ENCODE data around the gene MLYCD.

The MLYCD gene

DNA sequence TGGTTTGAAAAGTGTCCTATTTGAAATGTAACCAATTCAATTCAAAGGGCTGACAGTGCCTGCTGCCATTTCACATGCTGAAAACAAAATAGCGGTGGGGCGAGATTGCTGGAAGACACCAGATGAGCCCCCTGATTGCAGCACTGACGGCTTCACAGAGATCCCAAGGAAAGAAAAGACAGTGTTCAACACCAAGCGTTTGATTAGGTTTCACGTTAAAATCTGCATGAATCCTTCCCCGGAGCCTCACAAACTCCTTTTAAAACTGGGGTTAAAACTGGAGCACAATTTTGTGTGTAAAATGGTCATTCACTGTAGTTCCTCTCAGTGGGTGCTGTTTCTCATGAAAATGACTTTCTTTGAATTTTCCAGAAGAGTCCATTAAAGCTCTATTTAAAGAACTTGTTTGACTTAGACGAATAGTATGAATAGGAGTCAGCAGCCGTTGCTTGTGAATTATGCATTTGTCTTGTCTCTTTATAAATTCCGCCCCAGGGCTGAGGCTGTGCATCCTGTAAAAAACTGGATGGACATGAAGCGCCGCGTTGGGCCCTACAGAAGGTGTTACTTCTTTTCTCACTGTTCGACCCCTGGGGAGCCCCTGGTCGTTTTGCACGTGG, 8.8 kb downstream of the MLYCD start:
- H3K9ac ChIP-seq (ENCODE audit: low read depth, low read length): no peak overlapping the region

DNA sequence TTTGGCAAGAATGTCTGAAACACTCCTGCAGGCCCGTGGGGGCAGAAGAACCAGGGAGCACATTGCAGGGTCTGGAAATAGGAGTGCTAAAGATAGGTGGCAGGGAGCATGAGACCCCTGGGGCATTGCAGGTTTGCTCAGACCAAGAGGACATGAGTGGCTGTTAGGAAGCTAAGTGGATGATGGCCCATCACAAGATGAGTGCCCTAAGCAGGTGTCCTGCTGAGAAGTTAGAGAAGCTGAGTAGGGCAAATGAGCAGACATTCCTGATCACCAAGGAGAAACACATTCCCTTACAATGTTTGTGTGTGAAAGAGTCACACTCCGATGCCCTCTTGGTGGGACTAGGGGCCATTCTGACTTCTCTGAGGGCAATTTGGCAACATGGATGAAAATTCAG, 9.9 kb downstream of the MLYCD start:
- Histone ChIP-seq H3K4me1 (ENCODE audit: insufficient read depth, low read length) (peaks cover 15% of the 10 kb centered on the region; the same call in 1 of the 2 replicates), H3K9me3 (ENCODE audit: control insufficient read depth, insufficient read depth, low read length) (no peaks in the 10 kb centered on the region), H3K36me3 (ENCODE audit: insufficient read depth, low read length) (no peaks in the 10 kb centered on the region), H3K9ac (ENCODE audit: low read depth, low read length) (no peak overlapping the region)

More for the DNA sequence above, 8.8 kb downstream of the MLYCD start:
- Histone ChIP-seq H3K9me3 (ENCODE audit: control insufficient read depth, insufficient read depth, low read length) (no peaks in the 10 kb centered on the region), H3K36me3 (ENCODE audit: insufficient read depth, low read length) (no peaks in the 10 kb centered on the region), H3K4me1 (ENCODE audit: insufficient read depth, low read length) (peaks cover 11% of the 10 kb centered on the region; the same call in 1 of the 2 replicates)

- Histone ChIP-seq H3K9me3 (ENCODE audit: control insufficient read depth, insufficient read depth, low read length) (no peaks in the 10 kb centered on the region), H3K36me3 (ENCODE audit: insufficient read depth, low read length) (no peaks in the 10 kb centered on the region), H3K4me1 (ENCODE audit: insufficient read depth, low read length) (peaks cover 15% of the 10 kb centered on the region; the same call in 1 of the 2 replicates), H3K9ac (ENCODE audit: low read depth, low read length) (no peak overlapping the region)
These were observed 12.4 kb downstream of the MLYCD start for GRCh38 chr16:83911290-83911689.

- H3K36me3 ChIP-seq (ENCODE audit: insufficient read depth, low read length): no peaks in the 10 kb centered on the region
- H3K9me3 ChIP-seq (ENCODE audit: control insufficient read depth, insufficient read depth, low read length): no peaks in the 10 kb centered on the region
- H3K9ac ChIP-seq (ENCODE audit: low read depth, low read length): no peak overlapping the region
- peaks cover 15% of the 10 kb centered on the region; the same call in 1 of the 2 replicates for H3K4me1 ChIP-seq (ENCODE audit: insufficient read depth, low read length)
These were observed 13.8 kb downstream of the MLYCD start for GRCh38 chr16:83912519-83913244.

DNA sequence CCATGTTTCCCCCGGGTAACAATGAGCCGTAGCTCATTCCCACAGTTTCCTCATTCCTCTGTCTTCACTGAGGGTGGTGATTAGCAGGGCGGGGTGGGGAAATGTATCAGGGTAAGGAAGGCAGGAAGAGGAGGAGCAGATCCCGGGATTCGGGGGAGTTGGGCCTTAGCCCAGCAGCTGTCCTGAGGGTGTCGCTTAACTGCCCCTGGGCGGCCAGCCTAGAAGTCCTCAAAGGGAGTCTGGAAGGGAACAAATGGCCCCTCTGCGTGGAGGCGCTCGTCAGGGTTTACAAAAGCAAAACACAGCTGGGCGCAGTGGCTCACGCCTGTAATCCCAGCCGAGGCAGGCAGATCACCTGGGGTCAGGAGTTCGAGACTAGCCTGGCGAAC, 14.3 kb downstream of the MLYCD start:
- Histone ChIP-seq H3K9me3 (ENCODE audit: control insufficient read depth, insufficient read depth, low read length) (no peaks in the 10 kb centered on the region), H3K36me3 (ENCODE audit: insufficient read depth, low read length) (no peaks in the 10 kb centered on the region), H3K9ac (ENCODE audit: low read depth, low read length) (no peak overlapping the region), H3K4me1 (ENCODE audit: insufficient read depth, low read length) (peaks cover 15% of the 10 kb centered on the region; the same call in 1 of the 2 replicates)

DNA sequence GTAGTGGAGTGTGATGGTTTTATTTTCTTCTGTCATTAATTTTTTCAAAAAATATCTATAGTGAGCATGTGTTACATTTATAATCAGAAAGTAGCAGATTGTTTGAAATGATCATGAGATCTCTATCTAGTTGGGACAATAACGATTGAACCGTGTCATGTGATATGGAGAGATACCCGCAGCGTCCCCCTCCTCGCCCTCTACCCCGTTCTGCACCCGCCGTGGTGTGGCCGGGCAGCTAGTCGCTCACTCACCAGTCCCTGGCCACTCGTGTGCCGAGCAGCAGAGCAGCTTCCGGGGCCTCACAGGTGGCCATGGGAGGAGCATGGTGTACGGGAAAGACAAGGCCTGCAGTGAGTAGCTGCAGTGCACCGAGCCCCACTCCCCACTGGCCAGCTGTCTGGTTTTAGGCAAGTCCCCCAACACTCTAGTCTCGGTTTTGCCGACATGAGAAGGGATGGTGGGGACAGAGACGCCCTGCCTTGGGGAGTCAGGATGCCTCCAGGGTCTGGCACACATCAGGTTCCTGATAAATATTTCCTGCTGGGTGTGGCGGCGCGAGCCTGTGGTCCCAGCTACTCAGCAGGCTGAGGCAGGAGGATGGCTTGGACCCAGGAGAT, 15.3 kb downstream of the MLYCD start:
- Histone ChIP-seq H3K9me3 (ENCODE audit: control insufficient read depth, insufficient read depth, low read length) (no peaks in the 10 kb centered on the region), H3K4me1 (ENCODE audit: insufficient read depth, low read length) (peaks cover 15% of the 10 kb centered on the region; the same call in 1 of the 2 replicates), H3K9ac (ENCODE audit: low read depth, low read length) (no peak overlapping the region), H3K36me3 (ENCODE audit: insufficient read depth, low read length) (peaks cover 5% of the 10 kb centered on the region; the same call in 1 of the 2 replicates)

- Histone ChIP-seq H3K4me1 (ENCODE audit: insufficient read depth, low read length) (peaks cover 15% of the 10 kb centered on the region; the same call in 1 of the 2 replicates), H3K36me3 (ENCODE audit: insufficient read depth, low read length) (peaks cover 5% of the 10 kb centered on the region; the same call in 1 of the 2 replicates), H3K9ac (ENCODE audit: low read depth, low read length) (no peak overlapping the region), H3K9me3 (ENCODE audit: control insufficient read depth, insufficient read depth, low read length) (no peaks in the 10 kb centered on the region)
These were observed 16.2 kb downstream of the MLYCD start for GRCh38 chr16:83915081-83915480.

GRCh38 chr16:83915491-83915890, 16.6 kb downstream of the MLYCD start:
- H3K36me3 ChIP-seq (ENCODE audit: insufficient read depth, low read length): peaks cover 5% of the 10 kb centered on the region; the same call in 1 of the 2 replicates
- H3K9me3 ChIP-seq (ENCODE audit: control insufficient read depth, insufficient read depth, low read length): no peaks in the 10 kb centered on the region

DNA sequence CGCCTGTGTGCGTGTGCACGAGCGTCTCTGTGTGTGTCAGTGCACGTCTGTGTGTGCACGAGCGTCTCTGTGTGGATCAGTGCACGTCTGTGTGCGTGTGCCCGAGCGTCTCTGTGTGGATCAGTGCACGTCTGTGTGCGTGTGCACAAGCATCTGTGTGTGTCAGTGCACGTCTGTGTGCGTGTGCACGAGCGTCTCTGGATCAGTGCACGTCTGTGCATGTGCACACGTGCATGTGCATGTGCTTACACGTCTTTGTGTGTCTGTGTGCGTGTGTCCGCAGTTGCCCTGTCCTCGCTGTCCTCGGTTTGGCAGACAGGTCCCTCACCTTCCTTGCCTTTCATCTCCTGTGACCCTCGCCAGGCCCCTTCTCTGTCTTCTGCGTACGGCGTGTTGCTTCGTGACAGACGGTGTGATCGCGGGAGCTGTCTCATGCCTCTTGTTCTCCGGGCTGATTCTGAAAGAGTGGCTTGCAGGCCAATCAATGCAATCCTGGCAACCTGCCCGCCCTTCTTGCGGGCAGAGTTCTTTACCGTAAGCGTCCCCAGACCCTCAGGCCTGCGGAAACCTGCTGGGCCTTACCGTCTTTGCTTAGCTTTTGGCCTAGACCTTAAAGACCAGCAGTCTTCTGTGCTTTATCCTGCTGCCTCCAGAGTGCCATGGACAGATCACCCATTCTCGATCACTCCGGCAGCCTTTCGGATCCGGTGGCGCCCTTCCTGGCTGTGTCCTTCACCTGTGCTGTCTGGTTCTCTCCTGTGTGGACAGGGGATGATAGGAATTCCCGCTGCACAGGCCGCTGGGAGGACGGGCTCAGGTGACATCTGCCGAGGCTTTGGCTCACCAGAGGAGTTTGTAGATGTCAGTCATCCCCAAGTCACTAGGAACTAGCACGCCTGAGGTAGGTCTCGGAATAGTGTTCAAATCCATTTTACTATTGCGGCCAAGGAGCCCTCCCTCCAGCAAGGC, 18.5 kb downstream of the MLYCD start:
- peaks cover 7% of the 10 kb centered on the region; the same call in 1 of the 2 replicates for H3K4me1 ChIP-seq (ENCODE audit: insufficient read depth, low read length)
- peaks cover 5% of the 10 kb centered on the region; the same call in 1 of the 2 replicates for H3K36me3 ChIP-seq (ENCODE audit: insufficient read depth, low read length)
- no peak overlapping the region for H3K9ac ChIP-seq (ENCODE audit: low read depth, low read length)
- no peaks in the 10 kb centered on the region for H3K9me3 ChIP-seq (ENCODE audit: control insufficient read depth, insufficient read depth, low read length)

More at GRCh38 chr16:83915491-83915890, 16.6 kb downstream of the MLYCD start:
- Histone ChIP-seq H3K4me1 (ENCODE audit: insufficient read depth, low read length) (peaks cover 15% of the 10 kb centered on the region; the same call in 1 of the 2 replicates), H3K9ac (ENCODE audit: low read depth, low read length) (no peak overlapping the region)

DNA sequence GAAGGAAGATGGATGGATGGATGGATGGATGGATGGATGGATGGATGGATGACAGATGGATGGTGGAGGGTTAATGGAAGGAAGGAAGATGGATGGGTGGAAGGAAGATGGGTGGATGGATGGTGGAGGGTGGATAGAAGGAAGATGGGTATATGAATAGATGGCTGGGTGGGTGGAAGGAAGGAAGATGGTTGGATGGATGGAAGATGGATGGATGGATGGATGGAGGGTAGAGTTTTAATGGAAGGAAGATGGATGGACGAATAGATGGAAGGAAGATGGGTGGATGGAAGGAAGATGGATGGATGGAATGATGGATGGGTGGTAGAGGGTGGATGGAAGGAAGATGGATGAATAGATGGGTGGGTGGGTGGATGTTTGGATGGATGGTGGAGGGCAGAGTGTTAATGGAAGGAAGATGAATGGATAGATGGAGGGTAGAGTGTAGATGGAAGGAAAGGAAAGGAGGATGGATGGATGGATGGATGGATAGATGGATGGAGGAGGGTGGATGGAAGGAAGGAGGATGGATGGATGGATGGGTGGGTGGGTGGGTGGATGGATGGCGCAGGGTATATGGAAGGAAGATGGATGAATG, 22.1 kb downstream of the MLYCD start:
- Histone ChIP-seq H3K36me3 (ENCODE audit: insufficient read depth, low read length) (peaks cover 5% of the 10 kb centered on the region; the same call in 1 of the 2 replicates), H3K9me3 (ENCODE audit: control insufficient read depth, insufficient read depth, low read length) (no peaks in the 10 kb centered on the region), H3K9ac (ENCODE audit: low read depth, low read length) (no peak overlapping the region), H3K4me1 (ENCODE audit: insufficient read depth, low read length) (no peaks in the 10 kb centered on the region)

DNA sequence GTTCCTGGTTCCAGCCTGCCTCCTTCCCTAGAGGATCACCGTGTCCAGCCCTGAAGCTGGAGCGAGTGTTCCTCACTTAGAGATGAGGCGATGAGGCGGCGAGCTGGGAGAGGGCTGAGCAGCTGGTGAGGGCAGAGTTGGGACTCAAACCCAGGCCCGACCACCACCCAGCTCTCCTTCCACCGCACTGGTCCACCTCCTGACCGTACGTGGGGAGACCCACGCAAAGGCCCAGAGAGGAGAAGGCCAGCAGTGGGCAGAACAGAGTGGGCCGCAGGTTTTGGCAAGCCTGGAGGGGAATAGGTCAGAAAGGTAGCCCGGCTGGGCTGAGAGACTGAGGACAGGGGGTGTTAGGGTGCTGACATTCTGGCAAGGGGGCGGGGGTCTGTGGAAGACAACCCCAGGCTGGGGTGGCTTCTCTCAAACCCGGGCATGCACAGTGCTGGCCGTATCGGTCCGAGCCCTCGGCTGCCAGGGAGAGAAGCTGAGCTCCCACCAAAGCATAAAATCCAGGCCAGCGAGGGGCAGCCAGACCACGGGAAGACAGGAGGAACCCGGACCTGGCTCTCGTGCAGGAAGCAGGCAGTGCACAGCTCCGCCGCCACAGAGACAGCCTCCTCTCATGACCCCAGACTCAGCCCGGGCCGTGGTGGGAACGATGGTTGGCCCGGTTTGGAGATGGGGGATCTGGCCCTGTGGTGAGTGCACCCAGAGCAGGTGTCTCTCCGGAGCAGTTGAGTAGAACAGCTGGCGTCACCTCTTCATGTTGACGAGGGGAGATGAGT, 24.9 kb downstream of the MLYCD start:
- Histone ChIP-seq H3K4me1 (ENCODE audit: insufficient read depth, low read length) (0 out of 2 replicates have a peak, but pooled peaks cover 4% of the 10 kb centered on the region), H3K36me3 (ENCODE audit: insufficient read depth, low read length) (peaks cover 1% of the 10 kb centered on the region; the same call in 1 of the 2 replicates), H3K9ac (ENCODE audit: low read depth, low read length) (no peak overlapping the region), H3K9me3 (ENCODE audit: control insufficient read depth, insufficient read depth, low read length) (no peaks in the 10 kb centered on the region)

- H3K4me1 ChIP-seq (ENCODE audit: insufficient read depth, low read length): 0 out of 2 replicates have a peak, but pooled peaks cover 4% of the 10 kb centered on the region
- no peak overlapping the region for H3K9ac ChIP-seq (ENCODE audit: low read depth, low read length)
- no peaks in the 10 kb centered on the region for H3K9me3 ChIP-seq (ENCODE audit: control insufficient read depth, insufficient read depth, low read length)
- H3K36me3 ChIP-seq (ENCODE audit: insufficient read depth, low read length): no peaks in the 10 kb centered on the region
These were observed 25.8 kb downstream of the MLYCD start for GRCh38 chr16:83924686-83925085.
